OCI-LY7 (cell line): ENCODE measurements around the gene ADGRF1. TPM values are rescaled to one million over a fixed set of nuclear protein-coding genes. Genes with fewer than 3 reads are reported as not detected.
"Not testable (repeated sequence)": the region's sequence is repeated elsewhere in the genome, so short reads cannot be mapped to it uniquely, and the experiment has no call there.

ENCODE experiments used
- BruUV-seq: library from RNA; stranded (reverse); fragments of 400-500 nt; replicated peaks from 2 replicates; lab custom pipeline; 2021; lab: Mats Ljungman, UMichigan
- CTCF ChIA-PET: fragments of 300-600 bp; sonication (Branson Sonifier 250); formaldehyde crosslinking; loops from one replicate; lab custom pipeline; 2022; ENCODE audit warnings: antibody characterized with exemption; ENCODE audit not compliant: unreplicated experiment; lab: Charles Lee
- POLR2A ChIA-PET: fragments of 300-600 bp; sonication (Branson Sonifier 250); formaldehyde crosslinking; loops from one replicate; lab custom pipeline; 2022; ENCODE audit warnings: antibody characterized with exemption; lab: Charles Lee
- DNase-seq: peaks from one replicate; pipeline ENCODE4 v3.0.0-alpha.2; 2015; ENCODE audit warnings: low spot score
- H2AFZ ChIP-seq: fragments of 200-600 bp; sonication (generic), shearing (Covaris generic); 2 replicates; pipeline ENCODE4 v1.6.1; 2014; ENCODE audit warnings: mild to moderate bottlenecking, antibody characterized with exemption, low read length, moderate library complexity
- H3K27ac ChIP-seq: fragments of 200-600 bp; sonication (generic); 2 replicates; pipeline ENCODE4 v1.5.1; 2014; ENCODE audit warnings: mixed run types, low read depth, mild to moderate bottlenecking, moderate library complexity, low read length, inconsistent platforms; ENCODE audit not compliant: poor library complexity, severe bottlenecking
- H3K36me3 ChIP-seq: fragments of 200-600 bp; sonication (generic); 2 replicates; pipeline ENCODE4 v1.6.1; 2014; ENCODE audit warnings: mild to moderate bottlenecking, antibody characterized with exemption, low read length, moderate library complexity, mixed read lengths; ENCODE audit not compliant: insufficient read depth
- H3K4me1 ChIP-seq: fragments of 200-600 bp; sonication (generic); 2 replicates; pipeline ENCODE4 v1.5.1; 2014; ENCODE audit warnings: mild to moderate bottlenecking, low read length; ENCODE audit not compliant: insufficient read depth, poor library complexity, severe bottlenecking
- H3K4me2 ChIP-seq: fragments of 200-600 bp; sonication (generic); 2 replicates; pipeline ENCODE4 v1.6.1; 2014; ENCODE audit warnings: mild to moderate bottlenecking, low read length
- H3K4me3 ChIP-seq: fragments of 200-600 bp; sonication (generic); 2 replicates; pipeline ENCODE4 v1.5.1; 2014; ENCODE audit warnings: mild to moderate bottlenecking, low read depth, low read length; ENCODE audit not compliant: poor library complexity, severe bottlenecking
- H3K79me2 ChIP-seq: fragments of 200-600 bp; sonication (generic); 2 replicates; pipeline ENCODE4 v1.6.1; 2016; ENCODE audit warnings: low read depth, mild to moderate bottlenecking, low read length, moderate library complexity, mixed read lengths; ENCODE audit not compliant: insufficient read depth
- H3K9me2 ChIP-seq: fragments of 200-600 bp; sonication (generic); 2 replicates; pipeline ENCODE4 v1.6.1; 2016; ENCODE audit warnings: mild to moderate bottlenecking, low read length, mixed read lengths; ENCODE audit not compliant: insufficient read depth
- H3K9me3 ChIP-seq: fragments of 200-600 bp; sonication (generic); 2 replicates; pipeline ENCODE4 v1.6.1; 2014; ENCODE audit warnings: mild to moderate bottlenecking, mixed run types, low read length, mixed read lengths
- H4K20me1 ChIP-seq: fragments of 200-600 bp; sonication (generic); 2 replicates; pipeline ENCODE4 v1.6.1; 2014; ENCODE audit warnings: mild to moderate bottlenecking, antibody characterized with exemption, low read length, moderate library complexity, mixed read lengths; ENCODE audit not compliant: insufficient read depth
- CTCF ChIP-seq: fragments of 200-600 bp; sonication (generic); conservative IDR thresholded peaks from 2 replicates; pipeline ENCODE4 v1.5.1; 2014; ENCODE audit warnings: mild to moderate bottlenecking, antibody characterized with exemption, low read length, moderate library complexity, mixed read lengths
- EZH2phosphoT487 ChIP-seq: fragments of 200-600 bp; sonication (generic); IDR thresholded peaks from 2 replicates; pipeline ENCODE4 v1.6.1; 2018; ENCODE audit warnings: low read depth, borderline replicate concordance, mild to moderate bottlenecking, mixed run types, antibody characterized with exemption, low read length, moderate library complexity, mixed read lengths
- intact Hi-C: fragments of 100-400 bp; cut with micrococcal nuclease; formaldehyde crosslinking; loops from one replicate; pipeline ENCODE4 v1.10.0; 2022; ENCODE audit not compliant: unreplicated experiment
- total RNA-seq, 2 experiments: library from RNA; depleted of rRNA in 1 of 2; stranded (reverse); fragments of >200 nt in 1 of 2; shearing (Covaris generic) in 1 of 2; gene quantifications; 2 replicates each; pipeline ENCODE4 v1.2.3, GENCODE V29; 2014 to 2022

ADGRF1 gene
- total RNA-seq, 2 experiments from 2014 or later: not detected

GRCh38 chr6:46996860-46997641, 45.1 kb downstream of the ADGRF1 start:
- BruUV-seq: no TSS peak
- Histone ChIP-seq H3K79me2 (no peaks in the 10 kb centered on the region), H4K20me1 (no peaks in the 10 kb centered on the region), H2AFZ (no peak overlapping the region), H3K4me3 (no peak overlapping the region), H3K4me2 (no peak overlapping the region), H3K36me3 (no peaks in the 10 kb centered on the region), H3K27ac (no peak overlapping the region), H3K9me2 (no peaks in the 10 kb centered on the region), H3K4me1 (no peaks in the 10 kb centered on the region), H3K9me3 (no peaks in the 10 kb centered on the region)
- ChIA-PET CTCF (no interaction called here), POLR2A (no interaction called here)
- TF ChIP-seq CTCF (no peak), EZH2phosphoT487 (no peak)
- no peak for DNase-seq
- intact Hi-C loops: no loop called here

- ChIA-PET POLR2A (interaction anchor here (0.5 to 0.6 kb wide), 2 partner anchors 30 to 37 kb away, joined by 3 read pairs; no protein-coding TSS in a partner anchor), CTCF (no interaction called here)
- H3K27ac ChIP-seq: no peak overlapping the region
- H4K20me1 ChIP-seq: no peaks in the 10 kb centered on the region
- no peaks in the 10 kb centered on the region for H3K4me1 ChIP-seq
- no peak overlapping the region for H3K4me2 ChIP-seq
- DNase-seq: no peak
- H3K9me2 ChIP-seq: no peaks in the 10 kb centered on the region
- BruUV-seq: no TSS peak
- no peak overlapping the region for H3K4me3 ChIP-seq
- TF ChIP-seq EZH2phosphoT487 (no peak), CTCF (no peak)
- H3K36me3 ChIP-seq: no peaks in the 10 kb centered on the region
- H3K9me3 ChIP-seq: no peaks in the 10 kb centered on the region
- H3K79me2 ChIP-seq: no peaks in the 10 kb centered on the region
- no peak overlapping the region for H2AFZ ChIP-seq
- intact Hi-C loops: no loop called here
These were observed 47.2 kb downstream of the ADGRF1 start for GRCh38 chr6:46994933-46995332.

GRCh38 chr6:46993846-46994245, 48.3 kb downstream of the ADGRF1 start:
- DNase-seq: no peak
- no peaks in the 10 kb centered on the region for H3K4me1 ChIP-seq
- H3K4me2 ChIP-seq: no peak overlapping the region
- H3K79me2 ChIP-seq: no peaks in the 10 kb centered on the region
- TF ChIP-seq CTCF (no peak), EZH2phosphoT487 (no peak)
- H3K9me3 ChIP-seq: no peaks in the 10 kb centered on the region
- no peak overlapping the region for H3K4me3 ChIP-seq
- no peak overlapping the region for H2AFZ ChIP-seq
- no peaks in the 10 kb centered on the region for H3K9me2 ChIP-seq
- H3K36me3 ChIP-seq: no peaks in the 10 kb centered on the region
- no TSS peak for BruUV-seq
- CTCF ChIA-PET: no interaction called here
- POLR2A ChIA-PET: interaction anchor here (0.6 kb wide), 1 partner anchor 38 kb away, joined by 3 read pairs; no protein-coding TSS in a partner anchor
- no peaks in the 10 kb centered on the region for H4K20me1 ChIP-seq
- no peak overlapping the region for H3K27ac ChIP-seq
- intact Hi-C loops: no loop called here

DNA sequence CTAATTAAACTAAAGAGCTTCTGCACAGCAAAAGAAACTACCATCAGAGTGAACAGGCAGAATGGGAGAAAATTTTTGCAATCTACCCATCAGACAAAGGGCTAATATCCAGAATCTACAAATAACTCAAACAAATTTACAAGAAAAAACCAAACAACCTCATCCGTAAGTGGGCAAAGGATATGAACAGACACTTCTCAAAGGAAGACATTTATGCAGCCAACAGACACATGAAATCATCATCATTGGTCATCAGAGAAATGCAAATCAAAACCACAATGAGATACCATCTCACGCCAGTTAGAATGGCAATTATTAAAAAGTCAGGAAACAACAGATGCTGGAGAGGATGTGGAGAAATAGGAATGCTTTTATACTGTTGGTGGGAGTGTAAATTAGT, 49.7 kb downstream of the ADGRF1 start:
- H3K4me1 ChIP-seq, H3K27ac ChIP-seq, DNase-seq, BruUV-seq, intact Hi-C loops, H3K36me3 ChIP-seq, H4K20me1 ChIP-seq, H3K79me2 ChIP-seq, H3K4me3 ChIP-seq, H3K4me2 ChIP-seq, H3K9me2 ChIP-seq, POLR2A ChIA-PET, H2AFZ ChIP-seq, H3K9me3 ChIP-seq, CTCF ChIA-PET: not testable (repeated sequence)
